ENCODE results near the gene ARHGAP32.

DNA sequence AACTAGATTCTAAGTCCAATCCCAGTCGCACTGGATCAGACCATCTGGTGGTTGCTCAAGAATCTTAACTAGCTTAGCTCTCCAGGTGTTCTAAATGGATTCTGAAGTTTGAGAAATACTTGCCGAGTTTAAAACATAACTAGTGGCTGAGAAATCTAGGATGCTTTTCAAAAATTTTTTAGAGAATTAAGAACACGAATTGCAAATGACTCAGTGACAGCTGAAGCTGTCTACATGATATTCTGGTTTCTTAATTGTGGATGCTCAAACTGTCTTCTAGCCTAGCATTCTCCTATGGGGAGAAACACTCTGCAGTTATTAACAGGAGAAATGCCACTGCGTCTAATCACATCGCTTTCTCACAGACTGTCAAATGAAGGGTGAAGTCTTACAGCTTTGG, 229.2 kb downstream of the ARHGAP32 start:
- TF ChIP-seq CTCF (IDR thresholded peaks at IDR 0.05; ENCODE audit: poor library complexity, severe bottlenecking) (no peak), EP300 (conservative IDR thresholded peaks at IDR 0.05; ENCODE audit: poor library complexity, severe bottlenecking) (no peak), EZH2 (IDR thresholded peaks at IDR 0.05; ENCODE audit: borderline replicate concordance, insufficient read depth, low read length, poor library complexity, severe bottlenecking) (no peak), REST (IDR thresholded peaks at IDR 0.05; ENCODE audit: borderline replicate concordance) (no peak), POLR2AphosphoS5 (IDR thresholded peaks at IDR 0.05) (no peak)
